HCT116 (cell line): ENCODE data around the gene LMBR1. TPM values are rescaled to one million over a fixed set of nuclear protein-coding genes. Genes with fewer than 3 reads are reported as not detected.

Experiments
- ATAC-seq: fragments of 200-7000 bp; cut with Tn5 transposase; 2 replicates; pipeline ENCODE4 v1.9.1; 2020; ENCODE audit warnings: mild to moderate bottlenecking, moderate library complexity
- BruUV-seq: library from RNA; stranded (reverse); fragments of 400-500 nt; replicated peaks from 2 replicates; lab custom pipeline; 2021; lab: Mats Ljungman, UMichigan
- CTCF ChIA-PET: fragments of 300-600 bp; sonication (Branson Sonifier 250); formaldehyde crosslinking; loops from one replicate; lab custom pipeline; 2021; ENCODE audit warnings: antibody characterized with exemption; lab: Charles Lee
- POLR2A ChIA-PET: fragments of 300-600, 350-600 bp; sonication (Branson Sonifier 250); formaldehyde crosslinking; loops from one replicate; lab custom pipeline; 2021; ENCODE audit warnings: antibody characterized with exemption; lab: Charles Lee
- RAD21 ChIA-PET, 2 experiments: fragments of 300-600 bp; sonication (Branson Sonifier 250); formaldehyde crosslinking; loops; one replicate each; lab custom pipeline; 2023; ENCODE audit warnings: low total read pairs in 2 of 2; ENCODE audit not compliant: uncharacterized antibody in 2 of 2, unreplicated experiment in 2 of 2, low non-redundant PET in 1 of 2; lab: Charles Lee
- DNase-seq: peaks from one replicate; pipeline ENCODE4 v3.0.0-alpha.2; 2010; ENCODE audit warnings: low read depth, low spot score
- H2AFZ ChIP-seq: fragments of 200-600 bp; shearing (Covaris generic), sonication (generic); 2 replicates; pipeline ENCODE4 v1.6.1; 2017; ENCODE audit warnings: low read depth, mixed run types, mixed read lengths, antibody characterized with exemption, low read length; ENCODE audit not compliant: poor library complexity, severe bottlenecking
- H3K27ac ChIP-seq: 2 replicates; pipeline ENCODE4 v1.5.1; 2012; ENCODE audit warnings: low read depth, low read length
- H3K27me3 ChIP-seq: fragments of 200-600 bp; sonication (generic); 2 replicates; pipeline ENCODE4 v1.6.1; 2016; ENCODE audit warnings: mixed run types, low read length, mixed read lengths; ENCODE audit not compliant: insufficient read depth
- H3K36me3 ChIP-seq, 2 experiments: fragments of 200-500 bp in 1 of 2; fragments of 200-600 bp in 1 of 2; sonication (Bioruptor generic) in 1 of 2; sonication (generic) in 1 of 2; 2 replicates each; pipeline versions ENCODE4 v1.5.1 to v1.6.1; 2014 to 2016; ENCODE audit warnings: low read length in 2 of 2, inconsistent platforms in 1 of 2, mixed read lengths in 1 of 2, mixed run types in 1 of 2; ENCODE audit not compliant: insufficient read depth in 2 of 2, control insufficient read depth in 1 of 2
- H3K4me1 ChIP-seq, 2 experiments: fragments of 200-600 bp in 1 of 2; sonication (generic) in 1 of 2; 2 replicates each; pipeline versions ENCODE4 v1.5.1 to v1.6.1; 2012 to 2017; ENCODE audit warnings: low read length in 2 of 2, inconsistent platforms in 1 of 2, mild to moderate bottlenecking in 1 of 2, mixed read lengths in 1 of 2, mixed run types in 1 of 2, moderate library complexity in 1 of 2; ENCODE audit not compliant: insufficient read depth in 2 of 2, control insufficient read depth in 1 of 2
- H3K4me2 ChIP-seq: fragments of 200-600 bp; sonication (generic); 2 replicates; pipeline ENCODE4 v1.6.1; 2017; ENCODE audit warnings: mixed run types, low read length, mixed read lengths
- H3K4me3 ChIP-seq, 2 experiments: fragments of 200-600 bp in 1 of 2; sonication (generic) in 1 of 2; replicated peaks in 1 of 2; 2 replicates each; pipeline ENCODE4 v1.5.1; 2011 to 2016; ENCODE audit warnings: low read length in 2 of 2, control low read depth in 1 of 2, low read depth in 1 of 2, mild to moderate bottlenecking in 1 of 2, mixed read lengths in 1 of 2, mixed run types in 1 of 2
- H3K79me2 ChIP-seq: fragments of 200-600 bp; sonication (generic); 2 replicates; pipeline ENCODE4 v1.6.1; 2017; ENCODE audit warnings: mild to moderate bottlenecking, mixed run types, low read length, moderate library complexity, mixed read lengths; ENCODE audit not compliant: insufficient read depth
- H3K9ac ChIP-seq: fragments of 200-600 bp; sonication (generic); 2 replicates; pipeline ENCODE4 v1.6.1; 2016; ENCODE audit warnings: low read length, mixed read lengths
- H3K9me2 ChIP-seq: fragments of 200-600 bp; sonication (generic), shearing (Covaris generic); 2 replicates; pipeline ENCODE4 v1.6.1; 2017; ENCODE audit warnings: mixed run types, mild to moderate bottlenecking, moderate library complexity; ENCODE audit not compliant: insufficient read depth
- H3K9me3 ChIP-seq, 2 experiments: fragments of 200-500 bp in 1 of 2; fragments of 200-600 bp in 1 of 2; sonication (Bioruptor generic) in 1 of 2; sonication (generic) in 1 of 2; 2 replicates each; pipeline ENCODE4 v1.6.1; 2014 to 2017; ENCODE audit warnings: low read length in 2 of 2, mixed read lengths in 2 of 2, inconsistent platforms in 1 of 2, low read depth in 1 of 2, mild to moderate bottlenecking in 1 of 2, mixed run types in 1 of 2, moderate library complexity in 1 of 2; ENCODE audit not compliant: control insufficient read depth in 1 of 2, insufficient read depth in 1 of 2
- H4K20me1 ChIP-seq: fragments of 200-600 bp; sonication (generic), shearing (Covaris generic); 2 replicates; pipeline ENCODE4 v1.6.1; 2017; ENCODE audit warnings: mixed run types, mild to moderate bottlenecking, moderate library complexity; ENCODE audit not compliant: insufficient read depth
- CEBPB ChIP-seq: IDR thresholded peaks from 2 replicates; pipeline ENCODE4 v1.6.1; 2012; ENCODE audit warnings: low read depth
- EZH2 ChIP-seq: fragments of 200-600 bp; sonication (generic); IDR thresholded peaks from 2 replicates; pipeline ENCODE4 v1.6.1; 2017; ENCODE audit warnings: antibody characterized with exemption, mixed run types
- MAX ChIP-seq: IDR thresholded peaks from 2 replicates; pipeline ENCODE4 v1.6.1; 2012
- POLR2AphosphoS5 ChIP-seq: IDR thresholded peaks from 2 replicates; pipeline ENCODE4 v1.6.1; 2011; ENCODE audit warnings: mild to moderate bottlenecking, low read depth, low read length, moderate library complexity
- REST ChIP-seq: IDR thresholded peaks from 2 replicates; pipeline ENCODE4 v1.6.1; 2012; ENCODE audit warnings: low read depth
- SIN3A ChIP-seq: IDR thresholded peaks from 2 replicates; pipeline ENCODE4 v1.6.1; 2012; ENCODE audit warnings: low read depth
- ZFX ChIP-seq: fragments of 450-650 bp; IDR thresholded peaks from 2 replicates; pipeline ENCODE4 v1.6.1; 2017
- intact Hi-C: fragments of 100-400 bp; cut with micrococcal nuclease; formaldehyde crosslinking; loops from 2 replicates; pipeline ENCODE4 v1.10.0; 2022
- total RNA-seq: library from RNA; stranded (reverse); gene quantifications from one replicate; pipeline ENCODE4 v1.2.1, GENCODE V29; 2021; ENCODE audit not compliant: unreplicated experiment

The LMBR1 gene
- total RNA-seq, 1 experiment from 2014 or later, result 84.0 TPM

GRCh38 chr7:156836443-156836842 is 56.5 kb downstream of the LMBR1 start:
- ChIA-PET RAD21 (no interaction called here), POLR2A (interaction anchor here (0.6 kb wide), 1 partner anchor 30 kb away, joined by 3 read pairs; no protein-coding TSS in a partner anchor), CTCF (interaction anchor here (0.6 kb wide), 1 partner anchor 18 kb away, joined by 3 read pairs; no protein-coding TSS in a partner anchor)
- Histone ChIP-seq H3K4me3 (no peak overlapping the region), H3K27ac (no peak overlapping the region), H3K9me2 (no peaks in the 10 kb centered on the region), H4K20me1 (no peaks in the 10 kb centered on the region), H3K36me3 (peaks cover 0 to 7% of the 10 kb centered on the region in 2 experiments; a peak in 1 of 4 replicates), H3K79me2 (peaks cover 49% of the 10 kb centered on the region), H2AFZ (no peak overlapping the region), H3K4me1 (no peaks in the 10 kb centered on the region), H3K9me3 (no peaks in the 10 kb centered on the region), H3K9ac (no peak overlapping the region), H3K4me2 (no peak overlapping the region), H3K27me3 (no peaks in the 10 kb centered on the region)
- DNase-seq (no peak), ATAC-seq (no peak)
- BruUV-seq, result no TSS peak
- intact Hi-C loops, result no loop called here
- no peak for TF ChIP-seq MAX
- no peak for TF ChIP-seq EZH2
- no peak for TF ChIP-seq POLR2AphosphoS5
- no peak for TF ChIP-seq REST
- TF ChIP-seq ZFX, result no peak
- TF ChIP-seq CEBPB, result no peak

GRCh38 chr7:156834462-156834861 is 58.5 kb downstream of the LMBR1 start:
- no peak for ATAC-seq
- DNase-seq, result no peak
- H4K20me1 ChIP-seq, result no peaks in the 10 kb centered on the region
- intact Hi-C loops, result no loop called here
- peaks cover 0 to 7% of the 10 kb centered on the region in 2 experiments; a peak in 1 of 4 replicates for H3K36me3 ChIP-seq
- H3K27ac ChIP-seq, result no peak overlapping the region
- peaks cover 33% of the 10 kb centered on the region for H3K79me2 ChIP-seq
- H2AFZ ChIP-seq, result no peak overlapping the region
- no peak overlapping the region for H3K4me3 ChIP-seq
- H3K9ac ChIP-seq, result no peak overlapping the region
- no TSS peak for BruUV-seq
- ChIA-PET CTCF (no interaction called here), RAD21 (no interaction called here), POLR2A (no interaction called here)
- TF ChIP-seq POLR2AphosphoS5 (no peak), SIN3A (no peak)
- no peaks in the 10 kb centered on the region for H3K9me2 ChIP-seq
- H3K9me3 ChIP-seq, result no peaks in the 10 kb centered on the region
- no peaks in the 10 kb centered on the region for H3K27me3 ChIP-seq
- H3K4me1 ChIP-seq, result no peaks in the 10 kb centered on the region
- H3K4me2 ChIP-seq, result no peak overlapping the region
